Left forelimb (tissue), 1 donor: ENCODE data around the gene OSBPL6.
"Not testable (repeated sequence)": the region's sequence is repeated elsewhere in the genome, so short reads cannot be mapped to it uniquely, and the experiment has no call there.

Source experiments
- DNase-seq: peaks from one replicate; pipeline ENCODE4 v3.0.0-alpha.2; 2018; ENCODE audit warnings: low spot score

OSBPL6 gene

DNA sequence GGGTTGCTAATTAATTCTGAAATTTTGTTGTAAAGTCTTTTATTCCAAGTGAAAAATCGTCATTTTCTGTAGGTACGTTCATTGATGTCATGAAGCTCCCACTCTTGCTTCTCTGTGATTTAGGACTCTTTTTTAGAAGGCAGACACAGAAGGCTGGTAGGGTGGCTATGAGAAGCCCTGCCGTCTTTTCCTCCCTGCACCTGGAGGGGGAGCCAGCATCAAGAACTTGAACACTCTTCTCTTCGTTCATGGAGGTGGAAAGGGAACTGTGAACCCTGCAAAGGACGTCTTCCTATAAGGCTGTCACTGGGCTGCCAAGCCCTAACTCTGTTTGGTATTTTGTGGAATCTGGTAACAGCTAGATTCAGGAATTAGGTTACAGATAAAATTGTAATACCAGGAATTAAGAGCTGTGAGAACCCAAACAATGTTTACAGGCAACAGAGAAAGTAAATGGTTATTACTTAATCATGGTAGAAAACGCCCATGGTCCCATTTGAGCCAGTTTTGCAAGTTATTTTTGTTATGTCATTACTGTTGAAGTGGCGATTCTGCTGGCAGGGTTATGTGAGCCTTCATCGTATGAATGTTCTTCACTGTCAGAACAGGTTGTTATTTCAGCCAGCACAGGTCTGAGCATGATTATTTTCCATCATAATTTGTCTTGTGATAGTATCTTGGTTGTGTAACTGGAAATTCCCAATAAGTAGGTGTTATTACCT lies 112.2 kb downstream of the OSBPL6 start:
- no peak for DNase-seq

DNA sequence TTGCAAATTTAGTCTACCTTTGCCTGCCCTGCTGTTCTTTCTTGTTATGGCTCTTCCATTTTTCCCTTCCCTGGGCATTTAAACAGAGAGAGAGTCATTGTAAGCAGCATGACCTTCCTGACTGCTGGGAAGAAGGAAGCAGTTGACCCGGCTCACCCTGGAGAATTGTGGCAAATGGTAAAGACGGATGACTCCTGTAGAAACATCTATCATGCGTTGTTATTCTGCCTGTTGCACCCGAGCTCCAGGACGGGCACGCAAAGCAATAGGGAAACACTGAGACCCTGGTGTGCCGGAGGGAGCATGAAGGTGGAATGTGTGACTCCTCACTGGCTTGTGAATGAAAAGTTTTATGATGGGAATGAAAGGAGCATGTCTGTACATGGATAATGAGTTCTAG lies 113.3 kb downstream of the OSBPL6 start:
- DNase-seq: no peak

DNA sequence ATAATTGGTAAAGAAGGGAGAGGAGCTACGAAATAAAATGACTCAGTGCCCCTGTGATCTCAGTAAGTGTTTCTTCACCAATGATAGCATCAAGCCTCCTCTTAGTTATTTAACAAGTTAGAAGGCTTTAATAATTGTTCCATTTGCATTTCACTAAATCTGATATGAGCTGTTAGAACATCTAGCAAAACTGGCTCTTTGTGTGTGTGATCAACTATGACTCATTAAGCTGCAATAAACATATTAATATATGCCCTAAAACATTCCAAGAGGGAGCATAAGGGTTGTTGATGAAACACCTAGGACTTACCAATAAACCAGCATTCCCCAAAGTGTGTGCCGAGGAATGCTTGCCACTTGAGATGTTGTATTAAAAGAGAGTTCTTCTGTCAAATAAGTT lies 115.2 kb downstream of the OSBPL6 start:
- DNase-seq: no peak

DNA sequence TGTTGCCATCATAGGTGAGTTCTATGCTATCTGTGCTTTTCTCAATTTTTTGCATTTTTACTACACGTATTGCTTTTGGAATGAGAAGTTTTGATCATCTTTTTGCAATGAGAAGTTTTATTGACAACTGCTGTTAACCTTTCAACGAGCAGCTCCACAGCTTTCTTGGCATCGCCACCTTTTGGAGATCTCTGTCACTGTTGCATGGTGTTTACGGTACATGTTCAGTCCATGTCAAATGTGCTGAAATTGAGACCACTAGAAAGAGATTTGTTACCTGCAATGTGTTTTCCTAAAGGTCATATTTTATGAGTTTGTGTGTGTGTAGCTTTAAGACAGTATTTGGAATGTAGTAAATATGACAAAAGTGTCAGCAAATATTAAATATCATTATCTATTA lies 120.8 kb downstream of the OSBPL6 start:
- DNase-seq: no peak

DNA sequence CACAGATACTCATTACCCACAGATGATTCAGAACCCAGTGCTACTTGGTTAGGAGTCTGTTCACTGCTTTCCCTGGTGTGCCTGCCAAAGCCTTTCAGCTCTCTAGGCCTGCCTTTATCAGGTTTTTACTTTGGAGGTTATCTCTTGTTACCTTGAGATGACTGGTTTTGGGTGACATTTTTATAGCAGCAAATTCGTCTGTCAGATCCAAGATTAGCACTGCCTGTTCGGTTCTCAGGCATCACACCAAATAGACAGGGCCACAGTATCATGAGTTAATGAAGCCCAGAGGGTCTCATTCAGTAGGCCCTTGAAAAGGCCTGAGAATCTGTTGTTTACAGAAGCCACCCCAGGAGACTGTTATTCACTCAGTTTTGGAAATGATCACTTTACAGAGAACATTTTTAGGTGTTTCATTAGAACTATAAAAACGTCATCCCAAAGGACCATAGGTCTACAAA lies 121.2 kb downstream of the OSBPL6 start:
- DNase-seq: no peak

DNA sequence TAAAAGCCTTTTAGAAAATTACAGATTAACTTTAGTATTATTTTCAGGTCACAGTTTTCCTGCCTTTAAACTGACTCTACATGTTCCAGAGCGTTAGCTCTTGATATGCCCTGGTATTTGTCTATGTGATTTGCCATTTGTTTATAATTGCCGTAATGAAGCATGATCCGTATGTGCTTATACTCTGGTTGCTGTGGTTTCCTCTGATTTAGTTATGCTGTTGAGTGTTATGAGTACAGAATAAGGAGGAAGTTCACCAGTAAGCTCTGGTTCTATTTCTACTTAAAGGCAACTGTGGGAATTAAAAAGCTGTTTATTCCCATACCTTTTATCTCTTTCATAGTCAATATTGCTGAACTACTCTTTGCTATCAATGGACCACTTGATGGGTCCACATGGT lies 123.5 kb downstream of the OSBPL6 start:
- DNase-seq: no peak

DNA sequence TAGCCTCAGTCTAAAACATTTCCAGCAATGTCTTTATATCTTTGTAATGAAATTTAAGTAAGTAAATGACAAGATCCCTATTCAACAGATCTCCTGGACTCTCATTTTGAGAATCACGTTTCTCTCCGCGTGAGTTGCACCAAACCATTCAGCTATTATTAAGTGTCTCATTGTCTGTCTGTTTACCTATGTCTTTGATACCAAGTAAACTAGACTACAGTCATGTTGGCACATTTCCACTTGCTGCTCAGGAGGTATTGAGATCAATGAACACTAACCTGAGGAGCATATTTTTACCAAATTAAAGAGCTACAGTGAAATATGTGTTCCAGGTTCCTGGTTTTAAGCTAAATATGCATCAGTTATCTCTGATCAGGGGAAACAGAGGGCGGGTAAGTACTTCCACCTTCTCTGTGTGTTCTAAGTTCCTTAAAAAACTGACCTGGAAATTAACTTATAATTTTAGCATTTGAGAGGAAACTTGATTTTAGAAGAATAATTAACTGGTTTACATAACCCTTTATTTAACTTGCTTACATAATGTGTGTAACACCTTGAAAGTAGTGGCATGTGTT lies 125.8 kb downstream of the OSBPL6 start:
- DNase-seq: no peak

DNA sequence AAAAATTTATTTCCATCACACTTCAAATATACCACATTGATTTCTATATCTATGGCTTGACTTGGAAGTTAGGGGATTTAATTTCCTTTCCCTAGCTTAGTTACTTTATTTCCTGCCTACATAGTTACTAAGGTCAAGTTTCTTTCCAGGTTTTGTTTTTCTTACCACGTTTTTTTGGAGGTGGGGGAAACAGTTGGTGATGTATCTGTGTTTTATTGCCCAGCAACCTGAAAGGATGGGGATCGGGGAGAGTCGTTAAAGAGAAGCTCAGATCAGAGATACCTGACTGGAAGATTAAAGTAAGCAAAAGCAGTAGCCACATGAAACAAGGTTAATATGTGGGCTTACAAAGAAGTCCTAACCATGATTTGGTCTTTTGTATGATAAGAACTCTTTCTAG lies 127.8 kb downstream of the OSBPL6 start:
- no peak for DNase-seq

DNA sequence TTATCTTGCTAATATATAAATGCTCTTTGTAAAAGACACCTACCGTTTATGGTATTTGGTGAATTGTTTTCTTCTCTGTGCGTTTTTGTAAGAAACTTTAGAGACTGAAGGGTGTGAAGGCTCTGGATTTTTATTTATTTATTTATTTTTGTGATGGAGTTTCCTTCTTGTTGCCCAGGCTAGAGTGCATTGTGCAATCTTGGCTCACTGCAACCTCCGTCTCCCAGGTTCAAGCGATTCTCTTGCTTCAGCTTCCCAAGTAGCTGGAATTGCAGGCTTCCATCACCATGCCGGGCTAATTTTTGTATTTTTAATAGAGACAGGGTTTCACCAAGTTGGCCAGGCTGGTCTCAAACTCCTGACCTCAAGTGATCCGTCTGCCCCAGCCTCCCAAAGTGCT lies 129.0 kb downstream of the OSBPL6 start:
- DNase-seq: not testable (repeated sequence)

DNA sequence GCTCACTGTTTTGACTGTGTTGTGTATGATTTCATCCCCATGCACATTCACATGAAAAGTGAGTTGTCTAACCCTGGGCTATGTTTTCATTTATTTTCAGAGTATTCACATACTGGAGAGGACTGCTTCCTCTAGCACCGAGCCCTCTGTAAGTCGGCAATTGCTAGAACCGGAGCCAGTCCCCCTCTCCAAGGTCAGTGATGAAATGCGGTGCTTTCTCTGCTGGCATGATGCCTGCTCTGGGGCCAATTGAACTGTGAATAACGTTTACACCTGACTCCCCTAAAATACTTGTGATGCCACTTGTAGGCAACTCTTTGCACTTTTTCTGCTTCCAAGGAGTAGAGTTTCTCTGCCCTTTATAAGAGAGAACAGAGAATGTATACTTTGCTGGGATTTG lies 129.8 kb downstream of the OSBPL6 start:
- DNase-seq: no peak

DNA sequence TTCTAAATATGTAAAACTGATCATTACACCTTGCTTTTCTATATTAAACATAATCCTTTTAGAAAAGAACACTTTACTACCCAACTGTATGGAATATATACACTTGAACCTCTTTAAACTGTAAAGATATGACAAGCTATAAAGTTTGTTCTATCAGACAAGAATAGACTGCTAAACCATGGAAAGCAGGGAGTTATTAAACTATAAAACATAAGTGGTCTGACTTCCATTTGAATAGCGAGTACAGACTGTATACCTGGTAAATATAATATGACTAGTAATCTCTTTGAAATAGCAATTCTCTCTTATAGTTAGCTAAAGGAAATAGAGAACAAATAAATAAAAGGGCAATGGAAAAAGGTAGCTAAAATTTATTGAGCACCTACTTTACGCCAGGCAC lies 131.0 kb downstream of the OSBPL6 start:
- DNase-seq: no peak

DNA sequence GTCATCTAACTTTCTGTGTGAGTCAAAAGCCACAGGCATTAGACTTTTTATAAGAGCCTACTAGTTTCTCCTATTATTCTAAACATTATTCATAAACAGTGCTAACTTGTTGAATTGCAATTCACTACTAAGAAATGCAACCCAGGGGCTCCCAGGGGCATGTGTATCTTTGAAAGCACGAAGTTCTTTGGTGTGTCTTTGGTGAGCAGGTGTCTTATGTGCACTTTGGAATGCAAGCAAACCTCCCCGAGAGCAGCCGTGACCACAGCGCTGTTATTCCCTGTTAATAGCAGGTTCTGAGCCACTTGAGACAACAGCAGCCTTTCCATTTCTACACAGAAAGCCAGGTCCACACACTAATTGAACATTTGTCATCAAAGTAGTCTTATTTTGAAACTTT lies 133.2 kb downstream of the OSBPL6 start:
- DNase-seq: no peak

DNA sequence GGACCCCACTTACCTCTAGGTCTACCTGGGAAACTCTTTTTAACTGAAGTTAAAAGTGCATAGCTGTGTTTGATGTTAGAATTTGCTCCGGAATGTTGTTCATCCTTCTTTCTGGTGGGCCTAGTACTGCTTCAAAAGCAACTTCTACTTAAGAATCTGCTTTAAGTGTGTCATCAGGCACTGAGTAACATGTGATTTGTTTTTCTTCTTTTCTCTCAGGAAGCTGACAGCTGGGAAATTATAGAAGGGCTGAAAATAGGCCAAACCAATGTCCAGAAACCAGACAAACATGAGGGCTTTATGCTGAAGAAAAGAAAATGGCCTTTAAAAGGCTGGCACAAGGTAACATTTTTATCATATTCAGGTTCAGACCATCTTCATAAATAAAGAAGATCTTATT lies 133.7 kb downstream of the OSBPL6 start:
- no peak for DNase-seq

DNA sequence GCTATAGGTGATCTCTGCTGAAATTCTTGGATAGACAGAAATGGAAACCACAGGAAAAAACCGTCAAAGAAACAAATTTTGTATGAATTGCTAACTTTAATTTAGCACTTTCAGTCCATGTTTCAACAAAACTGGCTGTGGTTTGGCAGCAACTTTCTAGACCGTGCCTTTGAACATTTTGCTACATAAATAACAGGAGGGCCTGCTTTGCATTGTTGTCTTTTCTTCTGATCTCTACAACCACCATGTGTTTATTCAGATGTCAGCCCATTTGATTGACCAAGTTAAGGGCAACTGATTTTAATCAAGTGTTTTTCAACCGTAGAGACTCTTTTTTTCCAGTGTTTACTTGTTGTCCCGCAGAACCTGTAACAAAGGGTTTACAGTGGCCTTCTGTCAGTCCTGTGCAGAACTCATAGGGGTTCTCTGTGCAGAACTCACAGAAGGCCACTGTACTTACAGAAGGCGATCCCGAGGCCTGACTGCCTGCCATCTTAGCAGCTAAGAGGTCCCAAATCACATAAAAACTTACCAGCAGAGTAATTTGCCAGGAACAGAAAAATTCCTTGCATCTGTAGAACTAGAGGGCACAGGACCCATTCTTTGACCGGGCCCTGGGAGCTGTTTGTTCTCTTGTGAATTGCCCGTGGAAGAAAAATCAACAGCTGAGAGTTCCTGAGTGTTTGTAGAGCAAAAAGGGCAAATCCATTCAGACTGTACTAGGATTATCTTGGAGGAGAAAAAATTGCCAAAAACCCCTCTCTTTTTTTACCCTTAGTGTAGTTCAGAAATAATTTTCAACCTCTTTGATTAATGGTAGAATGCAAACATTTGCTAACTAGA lies 136.1 kb downstream of the OSBPL6 start:
- DNase-seq: no peak

DNA sequence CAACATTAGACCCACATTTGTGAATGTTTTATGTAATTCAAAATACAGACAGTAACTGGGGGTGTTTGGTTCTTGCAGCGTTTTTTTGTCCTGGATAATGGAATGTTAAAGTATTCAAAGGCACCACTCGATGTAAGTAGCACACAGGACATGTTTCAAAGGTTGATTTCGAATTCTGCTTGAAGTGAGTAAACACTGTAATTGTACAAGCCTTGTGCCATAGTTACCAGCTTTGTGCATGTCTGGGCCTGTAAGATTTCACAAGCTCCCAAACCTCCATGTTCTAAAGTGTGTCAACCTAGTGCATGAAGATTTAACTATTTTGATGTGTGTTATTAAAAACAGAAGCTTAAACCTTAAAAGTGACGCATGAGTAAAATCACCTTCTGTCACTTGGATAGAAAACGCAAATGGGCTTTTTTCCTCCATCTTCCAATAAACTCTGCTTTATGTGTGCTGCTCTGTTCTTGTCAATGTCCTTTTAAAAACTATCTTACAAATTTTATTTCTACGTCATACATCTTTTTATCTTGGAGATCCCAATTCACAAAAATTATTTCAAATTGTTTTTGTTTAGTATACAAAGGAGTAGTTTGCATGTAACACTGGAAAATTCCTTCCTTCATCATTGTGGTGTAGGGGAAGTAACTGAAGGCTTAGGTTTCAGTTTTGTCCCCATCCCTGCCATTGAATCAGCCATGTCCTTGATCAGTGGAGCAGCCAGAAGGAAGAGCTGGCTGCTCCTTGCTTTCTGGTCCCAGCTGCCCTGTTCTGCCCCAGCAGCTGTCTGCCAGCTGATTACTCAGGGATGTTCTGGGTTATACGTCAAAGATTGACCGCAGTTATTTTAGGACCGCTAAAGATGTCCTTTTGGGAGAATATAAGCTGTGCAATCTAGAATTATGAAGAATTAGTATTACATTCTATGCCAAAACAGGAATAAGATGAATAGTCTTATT lies 137.4 kb downstream of the OSBPL6 start:
- DNase-seq: no peak

DNA sequence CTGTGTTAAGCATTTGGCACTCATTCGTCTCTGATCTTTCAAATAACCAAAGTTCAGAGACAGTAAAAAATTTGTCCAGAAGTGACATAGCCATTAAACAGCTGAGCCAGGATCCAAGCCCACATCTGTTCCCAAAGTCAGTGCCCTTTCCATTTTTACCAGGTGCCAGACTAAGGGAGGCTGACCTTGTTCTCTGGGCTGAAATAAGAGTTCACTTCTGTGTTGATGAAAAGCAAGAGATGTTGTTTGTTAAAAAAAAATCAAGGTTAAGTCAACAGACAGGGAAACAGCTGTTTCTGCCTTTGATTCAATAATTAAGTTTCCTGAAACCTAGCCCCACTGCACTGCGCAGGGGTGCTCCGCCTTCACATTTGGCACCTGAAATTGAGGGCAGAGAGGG lies 139.5 kb downstream of the OSBPL6 start:
- DNase-seq: no peak

DNA sequence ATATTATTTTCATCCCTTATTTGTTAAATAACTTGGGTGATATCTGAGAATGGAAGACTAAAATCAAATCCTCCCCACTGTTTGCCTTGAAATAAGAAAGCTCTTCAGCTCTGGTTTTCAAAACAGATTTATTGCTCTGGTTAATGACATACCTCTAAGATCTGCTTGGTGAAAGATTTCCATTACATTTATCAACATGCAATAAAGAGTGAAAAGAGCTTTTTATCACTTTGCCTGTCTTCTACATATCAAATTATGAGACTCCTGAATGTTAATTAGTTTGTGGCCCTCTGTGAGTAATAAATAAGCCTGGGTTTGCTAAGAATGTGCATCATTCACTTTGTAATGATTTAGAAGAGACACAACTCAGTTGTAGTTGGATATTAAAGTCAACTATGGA lies 140.9 kb downstream of the OSBPL6 start:
- DNase-seq: no peak

DNA sequence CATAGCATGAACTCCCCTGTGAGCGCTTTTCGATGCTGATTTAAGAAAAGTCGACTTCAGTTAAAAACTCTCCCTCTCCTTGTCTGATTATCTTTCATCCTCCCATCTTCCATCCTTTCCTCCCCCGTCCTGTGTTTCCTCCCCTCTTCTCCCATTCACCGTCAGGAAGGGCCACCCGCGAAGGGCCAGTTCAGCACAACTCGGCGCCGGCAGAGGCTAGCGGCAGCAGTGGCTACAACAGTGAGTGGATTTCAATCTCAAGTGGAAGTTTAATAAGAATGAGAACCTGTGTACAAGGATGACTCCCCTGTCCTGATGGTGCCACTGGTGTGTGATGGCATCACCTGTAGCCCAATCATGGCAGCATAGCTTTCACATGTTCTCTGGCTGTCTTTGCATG lies 149.8 kb downstream of the OSBPL6 start:
- DNase-seq: no peak

DNA sequence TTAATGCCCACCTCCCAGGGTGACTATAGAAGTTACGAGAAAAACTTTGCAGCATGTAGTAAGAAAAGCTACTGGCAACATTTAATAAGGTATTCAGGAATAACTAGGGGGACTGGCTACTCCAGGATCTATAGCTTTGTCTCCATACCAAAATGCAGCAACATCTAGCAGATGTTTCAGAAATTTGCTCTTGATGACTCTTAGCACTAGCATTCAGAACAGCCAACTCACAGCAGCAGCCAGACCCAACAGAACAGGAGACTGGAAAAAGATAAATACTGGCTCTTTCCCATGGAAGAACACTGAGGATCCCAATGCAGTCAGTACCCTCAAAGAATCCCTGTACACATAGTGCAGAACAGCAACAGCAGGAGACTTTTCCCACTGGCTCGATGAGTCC lies 151.6 kb downstream of the OSBPL6 start:
- no peak for DNase-seq

DNA sequence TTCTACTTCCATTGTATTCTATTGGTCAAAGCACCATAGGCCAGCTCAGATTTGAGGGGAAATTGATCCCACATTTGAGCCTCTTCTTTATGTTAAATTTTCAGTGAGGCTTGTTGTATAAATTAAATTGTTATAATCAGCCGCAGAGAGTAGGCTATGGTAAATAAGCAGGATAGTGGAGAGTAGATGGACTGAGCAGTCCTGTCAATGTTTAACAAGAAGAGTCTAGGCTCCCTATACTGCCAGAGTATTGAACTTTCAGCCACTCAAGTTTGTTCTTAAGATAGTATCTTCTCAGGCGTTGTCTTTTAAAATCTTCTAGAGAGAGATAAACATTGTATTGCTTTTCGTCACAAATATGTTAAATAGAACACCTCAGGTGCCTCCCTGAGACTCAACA lies 155.7 kb downstream of the OSBPL6 start:
- DNase-seq: no peak

DNA sequence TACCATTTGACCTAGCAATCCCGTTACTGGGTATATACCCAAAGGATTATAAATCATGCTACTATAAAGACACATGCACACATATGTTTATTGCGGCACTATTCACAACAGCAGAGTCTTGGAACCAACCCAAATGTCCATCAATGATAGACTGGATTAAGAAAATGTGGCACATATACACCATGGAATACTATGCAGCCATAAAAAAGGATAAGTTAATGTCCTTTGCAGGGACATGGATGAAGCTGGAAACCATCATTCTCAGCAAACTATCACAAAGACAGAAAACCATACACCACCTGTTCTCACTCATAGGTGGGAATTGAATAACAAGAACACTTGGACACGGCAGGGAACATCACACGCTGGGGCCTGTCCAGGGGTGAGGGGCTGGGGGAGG lies 163.4 kb downstream of the OSBPL6 start:
- DNase-seq: not testable (repeated sequence)
